Gastrocnemius medialis (tissue), 4 donors: ENCODE results near the gene PRAMEF17.
"Not testable (repeated sequence)": the region's sequence is repeated elsewhere in the genome, so short reads cannot be mapped to it uniquely, and the experiment has no call there.

Source experiments
- POLR2A ChIP-seq, 2 donors: fragments of 450-650 bp; IDR thresholded peaks; one replicate each; pipeline ENCODE4 v1.6.1; 2017; ENCODE audit warnings: antibody characterized with exemption in 2 of 2, mild to moderate bottlenecking in 2 of 2, moderate library complexity in 2 of 2
- TF ChIP-seq, protein P1 (sequence below), 5 experiments: fragments of 450-650 bp in 3 of 5; fragments of 200-600 bp in 2 of 5; sonication (generic) in 2 of 5; IDR thresholded peaks in 4 of 5; conservative IDR thresholded peaks in 1 of 5; 1 replicate in 4 of 5; 2 replicates in 1 of 5; pipeline ENCODE4 v1.5.1; 2016 to 2019; ENCODE audit warnings: antibody characterized with exemption in 5 of 5, mild to moderate bottlenecking in 3 of 5, moderate library complexity in 3 of 5

DNA sequence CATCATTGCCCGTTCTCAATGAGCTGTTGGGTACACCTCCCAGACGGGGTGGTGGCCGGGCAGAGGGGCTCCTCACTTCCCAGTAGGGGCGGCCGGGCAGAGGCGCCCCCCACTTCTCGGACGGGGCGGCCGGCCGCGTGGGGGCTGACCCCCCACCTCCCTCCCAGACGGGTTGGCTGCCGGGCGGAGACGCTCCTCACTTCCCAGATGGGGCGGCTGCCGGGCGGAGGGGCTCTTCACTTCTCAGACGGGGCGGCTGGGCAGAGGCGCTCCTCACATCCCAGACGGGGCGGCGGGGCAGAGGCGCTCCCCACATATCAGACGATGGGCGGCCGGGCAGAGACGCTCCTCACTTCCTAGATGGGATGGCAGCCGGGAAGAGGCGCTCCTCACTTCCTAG, 5.3 kb downstream of the PRAMEF17 start:
- TF ChIP-seq, protein P1, sequence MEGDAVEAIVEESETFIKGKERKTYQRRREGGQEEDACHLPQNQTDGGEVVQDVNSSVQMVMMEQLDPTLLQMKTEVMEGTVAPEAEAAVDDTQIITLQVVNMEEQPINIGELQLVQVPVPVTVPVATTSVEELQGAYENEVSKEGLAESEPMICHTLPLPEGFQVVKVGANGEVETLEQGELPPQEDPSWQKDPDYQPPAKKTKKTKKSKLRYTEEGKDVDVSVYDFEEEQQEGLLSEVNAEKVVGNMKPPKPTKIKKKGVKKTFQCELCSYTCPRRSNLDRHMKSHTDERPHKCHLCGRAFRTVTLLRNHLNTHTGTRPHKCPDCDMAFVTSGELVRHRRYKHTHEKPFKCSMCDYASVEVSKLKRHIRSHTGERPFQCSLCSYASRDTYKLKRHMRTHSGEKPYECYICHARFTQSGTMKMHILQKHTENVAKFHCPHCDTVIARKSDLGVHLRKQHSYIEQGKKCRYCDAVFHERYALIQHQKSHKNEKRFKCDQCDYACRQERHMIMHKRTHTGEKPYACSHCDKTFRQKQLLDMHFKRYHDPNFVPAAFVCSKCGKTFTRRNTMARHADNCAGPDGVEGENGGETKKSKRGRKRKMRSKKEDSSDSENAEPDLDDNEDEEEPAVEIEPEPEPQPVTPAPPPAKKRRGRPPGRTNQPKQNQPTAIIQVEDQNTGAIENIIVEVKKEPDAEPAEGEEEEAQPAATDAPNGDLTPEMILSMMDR (IDR thresholded peaks at IDR 0.05 in 4 of 5, conservative IDR thresholded peaks at IDR 0.05 in 1 of 5): not testable (repeated sequence)
- TF ChIP-seq POLR2A (IDR thresholded peaks at IDR 0.05): not testable (repeated sequence)
